Prostate gland (tissue), 2 donors: ENCODE results near the gene ARHGAP26. TPM values are rescaled to one million over a fixed set of nuclear protein-coding genes. Genes with fewer than 3 reads are reported as not detected.

Experiments
- DNase-seq: peaks from one replicate; pipeline ENCODE4 v3.0.0-alpha.2; 2019; ENCODE audit warnings: low spot score
- H3K27ac ChIP-seq, 2 donors: fragments of 200-600 bp; sonication (generic); 2 replicates each; pipeline ENCODE4 v1.5.1; 2017 to 2019
- H3K27me3 ChIP-seq: fragments of 200-600 bp; sonication (generic); replicated peaks from 2 replicates; pipeline ENCODE4 v1.5.1; 2019; ENCODE audit not compliant: insufficient read depth
- H3K36me3 ChIP-seq, 2 donors: fragments of 200-600 bp; sonication (generic); 1 replicate in 1 of 2; 2 replicates in 1 of 2; pipeline versions ENCODE4 v1.5.1 to v1.8.1; 2017 to 2019
- H3K4me1 ChIP-seq: fragments of 200-600 bp; sonication (generic); replicated peaks from 2 replicates; pipeline ENCODE4 v1.5.1; 2019
- H3K4me3 ChIP-seq, 2 donors: fragments of 200-600 bp; sonication (generic); 2 replicates each; pipeline ENCODE4 v1.5.1; 2017 to 2019
- H3K9me3 ChIP-seq: fragments of 200-600 bp; sonication (generic); 2 replicates; pipeline ENCODE4 v1.5.1; 2017
- CTCF ChIP-seq, 4 experiments: fragments of 200-600 bp in 2 of 4; fragments of 450-650 bp in 2 of 4; sonication (generic) in 2 of 4; IDR thresholded peaks; 1 replicate in 3 of 4; 2 replicates in 1 of 4; pipeline ENCODE4 v1.5.1; 2016 to 2019; ENCODE audit warnings: antibody characterized with exemption in 4 of 4, mild to moderate bottlenecking in 2 of 4, moderate library complexity in 2 of 4
- POLR2A ChIP-seq: fragments of 450-650 bp; IDR thresholded peaks from one replicate; pipeline ENCODE4 v1.6.1; 2016; ENCODE audit warnings: antibody characterized with exemption, mild to moderate bottlenecking
- POLR2AphosphoS5 ChIP-seq: sonication (generic); formaldehyde crosslinking; IDR thresholded peaks from one replicate; pipeline ENCODE4 v1.6.1; 2017; ENCODE audit warnings: antibody characterized with exemption
- WGBS: methylation state at CpG from one replicate; pipeline ENCODE4 v1.1.5; 2018; 5-methylcytosine and 5-hydroxymethylcytosine counted together
- intact Hi-C: fragments of 100-400 bp; cut with DNase I; formaldehyde crosslinking; loops from one replicate; pipeline ENCODE4 v1.14.2; 2022
- total RNA-seq, 2 donors: library from RNA; depleted of rRNA; stranded (reverse); fragments of >200 nt; gene quantifications; one replicate each; pipeline ENCODE4 v1.1.0, GENCODE V29; 2016

Gene ARHGAP26
- total RNA-seq, 2 donors from 2014 or later, result 11.7 to 39.8 TPM

DNA sequence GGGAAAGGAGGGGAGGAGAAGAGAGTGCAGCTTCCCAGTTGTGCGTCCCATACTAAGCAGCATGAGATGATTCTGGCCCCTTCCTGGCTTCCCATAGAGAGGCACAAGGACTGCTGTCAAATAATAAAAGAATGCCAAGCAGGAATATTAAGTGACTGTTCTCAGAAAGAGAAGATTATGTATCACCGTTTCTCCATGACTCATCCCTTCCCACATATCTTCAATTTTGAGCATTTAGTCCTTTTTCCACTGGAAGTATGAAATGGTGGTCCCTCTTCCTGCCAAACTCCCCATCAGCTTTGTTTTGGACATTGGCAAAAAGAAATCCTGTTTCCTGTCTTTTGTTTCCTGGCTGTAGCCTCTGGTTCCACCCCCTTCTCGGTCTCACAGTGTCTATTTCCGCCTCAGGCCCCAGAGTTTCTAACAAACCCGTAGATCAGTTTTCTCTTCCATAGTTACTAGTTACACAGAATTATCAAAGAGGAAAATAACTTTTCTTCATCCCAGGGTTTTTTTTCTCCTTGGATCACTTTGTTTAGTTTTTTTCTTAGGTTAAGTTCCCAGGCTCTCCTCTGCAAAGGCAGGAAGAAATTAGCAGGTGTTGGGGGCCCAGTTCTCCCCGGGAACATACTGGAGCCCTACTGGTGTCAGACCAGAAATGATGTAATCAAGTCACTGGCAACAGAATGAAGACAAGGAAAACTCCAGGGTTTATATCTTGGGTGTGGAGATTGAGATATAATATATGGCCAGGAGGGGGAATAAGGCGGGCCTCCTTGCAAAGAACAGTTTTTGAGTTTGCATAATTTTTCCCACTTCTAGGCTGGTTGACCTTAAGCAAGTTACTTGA is 26.4 kb upstream of the ARHGAP26 start:
- Histone ChIP-seq H3K9me3 (no peaks in the 10 kb centered on the region), H3K27ac (no peak overlapping the region), H3K27me3 (no peaks in the 10 kb centered on the region), H3K36me3 (no peaks in the 10 kb centered on the region), H3K4me1 (no peaks in the 10 kb centered on the region), H3K4me3 (no peak overlapping the region)
- no peak for DNase-seq
- WGBS, result 55% methylated on average over 7 of the region's 7 CpGs
- no peak for TF ChIP-seq POLR2A
- TF ChIP-seq CTCF (IDR thresholded peaks at IDR 0.05), result no peak
- no peak for TF ChIP-seq POLR2AphosphoS5
- intact Hi-C loops, result no loop called here

GRCh38 chr5:142745268-142745667 is 24.9 kb upstream of the ARHGAP26 start:
- Histone ChIP-seq H3K4me1 (no peaks in the 10 kb centered on the region), H3K4me3 (no peak overlapping the region), H3K9me3 (no peaks in the 10 kb centered on the region), H3K36me3 (no peaks in the 10 kb centered on the region), H3K27me3 (no peaks in the 10 kb centered on the region), H3K27ac (no peak overlapping the region)
- TF ChIP-seq CTCF (IDR thresholded peaks at IDR 0.05), result no peak
- no peak for TF ChIP-seq POLR2AphosphoS5
- TF ChIP-seq POLR2A, result no peak
- intact Hi-C loops, result no loop called here
- no peak for DNase-seq
- 90% methylated on average over 4 of the region's 4 CpGs for WGBS

DNA sequence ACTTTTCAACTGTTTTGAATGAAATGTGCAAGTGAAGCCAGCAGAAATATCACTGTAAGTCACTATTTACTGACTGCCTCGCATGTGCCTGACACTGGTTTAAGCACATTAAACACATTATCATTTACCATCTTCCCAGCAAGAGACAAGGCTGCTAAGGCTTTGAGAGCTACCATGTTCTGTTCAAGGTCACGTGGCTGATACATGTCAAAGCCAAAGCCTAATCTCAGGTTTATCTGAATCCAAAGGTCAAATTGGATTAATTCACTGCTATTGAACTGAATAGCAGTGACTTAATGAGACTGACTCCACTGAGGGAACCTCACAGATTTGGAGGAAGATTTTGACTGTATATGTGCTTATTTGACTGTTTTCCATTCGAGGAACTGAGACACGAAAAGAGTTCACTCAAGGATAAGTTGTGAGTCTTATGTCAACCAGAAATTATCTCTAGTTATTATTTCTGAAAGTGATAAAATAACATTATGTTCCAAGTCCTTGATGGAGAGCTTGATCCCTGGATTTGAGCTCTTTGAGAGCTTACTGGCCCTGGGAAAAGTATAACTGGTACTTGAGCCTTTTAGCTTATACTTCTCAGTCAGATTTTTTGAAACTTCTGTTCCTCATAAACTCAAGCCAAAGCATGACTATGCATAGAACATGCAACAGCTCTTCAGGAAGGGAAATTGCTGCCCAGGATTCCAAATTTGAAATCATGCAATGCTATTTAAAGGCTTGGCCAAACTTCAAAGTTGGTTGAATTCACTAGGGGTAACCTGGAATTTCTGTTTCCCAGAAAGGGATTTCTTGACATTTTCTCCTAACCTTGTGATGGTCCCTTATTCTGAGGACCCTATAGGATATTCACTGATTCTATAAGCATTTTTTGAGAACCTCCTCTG is 23.4 kb upstream of the ARHGAP26 start:
- no peaks in the 10 kb centered on the region for H3K4me1 ChIP-seq
- no peaks in the 10 kb centered on the region for H3K27me3 ChIP-seq
- no peak for DNase-seq
- no peaks in the 10 kb centered on the region for H3K36me3 ChIP-seq
- no peak overlapping the region for H3K27ac ChIP-seq
- intact Hi-C loops, result no loop called here
- no peak overlapping the region for H3K4me3 ChIP-seq
- WGBS, result 72% methylated on average over 4 of the region's 4 CpGs
- TF ChIP-seq POLR2A, result no peak
- no peak for TF ChIP-seq CTCF (IDR thresholded peaks at IDR 0.05)
- no peak for TF ChIP-seq POLR2AphosphoS5
- no peaks in the 10 kb centered on the region for H3K9me3 ChIP-seq

DNA sequence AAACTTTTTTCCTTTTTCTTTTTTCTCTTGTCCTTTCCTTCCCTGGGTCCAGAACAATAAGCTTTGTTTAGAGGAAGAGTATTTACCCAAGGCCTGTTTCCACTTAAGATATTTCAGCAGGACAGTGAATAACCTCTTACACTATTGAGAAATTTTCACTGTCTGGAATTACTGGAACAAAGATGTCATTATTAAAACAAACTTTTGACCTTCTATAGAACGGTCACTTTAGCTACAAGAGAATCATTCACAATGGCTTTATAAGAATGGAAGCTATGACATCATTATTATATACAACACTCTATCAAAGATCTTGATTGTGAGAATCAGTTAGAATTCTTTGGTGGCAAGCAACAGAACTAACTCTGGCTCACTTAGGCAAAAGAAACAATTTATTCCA is 22.0 kb upstream of the ARHGAP26 start:
- peaks cover 8% of the 10 kb centered on the region for H3K4me1 ChIP-seq
- no peak for DNase-seq
- no peaks in the 10 kb centered on the region for H3K9me3 ChIP-seq
- no peak for TF ChIP-seq POLR2AphosphoS5
- no peak for TF ChIP-seq CTCF (IDR thresholded peaks at IDR 0.05)
- TF ChIP-seq POLR2A, result no peak
- WGBS, result 86% methylated on average over 1 of the region's 1 CpG
- no peaks in the 10 kb centered on the region for H3K36me3 ChIP-seq
- H3K27me3 ChIP-seq, result no peaks in the 10 kb centered on the region
- H3K27ac ChIP-seq, result no peak overlapping the region
- H3K4me3 ChIP-seq, result no peak overlapping the region
- intact Hi-C loops, result no loop called here
